Stimulated activated naive CD4-positive, alpha-beta T cell treated with Interleukin-2 at 50 U/mL for 16 hours (primary cell): Measurements from ENCODE around the gene PCDHA6.
"Not testable (repeated sequence)": the region's sequence is repeated elsewhere in the genome, so short reads cannot be mapped to it uniquely, and the experiment has no call there.

Source experiments
- DNase-seq: peaks from one replicate; lab custom pipeline; 2025; lab: John Stamatoyannopoulos, UW

The PCDHA6 gene

GRCh38 chr5:140822281-140822629 lies 5.5 kb upstream of the PCDHA6 start:
- DNase-seq: no peak

GRCh38 chr5:140822969-140823368 lies 4.8 kb upstream of the PCDHA6 start:
- not testable (repeated sequence) for DNase-seq

GRCh38 chr5:140823475-140823874 lies 4.3 kb upstream of the PCDHA6 start:
- no peak for DNase-seq

- DNase-seq: no peak
Observed at GRCh38 chr5:140828362-140828737, 590 bp downstream of the PCDHA6 start.

- DNase-seq: not testable (repeated sequence)
Observed at GRCh38 chr5:140829511-140830501, 2.0 kb downstream of the PCDHA6 start.

GRCh38 chr5:140833993-140834392 lies 6.2 kb downstream of the PCDHA6 start, which contains the start of gene PCDHA7:
PCDHA7 (plus strand) TSS chr5:140834269; CDS start chr5:140834384, 115 bp downstream.
- DNase-seq: no peak

GRCh38 chr5:140834439-140835008 lies 6.8 kb downstream of the PCDHA6 start:
- DNase-seq: not testable (repeated sequence)

GRCh38 chr5:140835622-140836510 lies 8.1 kb downstream of the PCDHA6 start:
- DNase-seq: no peak

GRCh38 chr5:140840978-140841962 lies 13.5 kb downstream of the PCDHA6 start, which contains the start of gene PCDHA8:
PCDHA8 (plus strand) TSS chr5:140841187; CDS start chr5:140841322, 135 bp downstream.
- no peak for DNase-seq

GRCh38 chr5:140842798-140843733 lies 15.3 kb downstream of the PCDHA6 start:
- DNase-seq: no peak

- not testable (repeated sequence) for DNase-seq
Observed at GRCh38 chr5:140848139-140849102, 20.7 kb downstream of the PCDHA6 start, which contains the start of gene PCDHA9. PCDHA9 (plus strand) TSS chr5:140848382; CDS start chr5:140848496, 114 bp downstream.

- DNase-seq: not testable (repeated sequence)
Observed at GRCh38 chr5:140849831-140850634, 22.3 kb downstream of the PCDHA6 start.

GRCh38 chr5:140855772-140856674 lies 28.3 kb downstream of the PCDHA6 start, which contains the start of gene PCDHA10:
PCDHA10 (plus strand) TSS chr5:140855897; CDS start chr5:140856049, 152 bp downstream.
- DNase-seq: no peak

GRCh38 chr5:140857177-140857986 lies 29.6 kb downstream of the PCDHA6 start:
- DNase-seq: no peak

- DNase-seq: no peak
Observed at GRCh38 chr5:140857987-140858240, 30.2 kb downstream of the PCDHA6 start.
